Endodermal cell (in vitro differentiated cells): ENCODE data around the gene PARN. TPM values are rescaled to one million over a fixed set of nuclear protein-coding genes. Genes with fewer than 3 reads are reported as not detected.
"Not testable (repeated sequence)": the region's sequence is repeated elsewhere in the genome, so short reads cannot be mapped to it uniquely, and the experiment has no call there.

Experiments used
- DNase-seq: peaks from one replicate; pipeline ENCODE4 v3.0.0-alpha.2; 2017
- H3K27ac ChIP-seq: 2 replicates; pipeline ENCODE4 v1.5.1; 2013; ENCODE audit warnings: mild to moderate bottlenecking, low read depth, low read length, moderate library complexity
- H3K27me3 ChIP-seq: 2 replicates; pipeline ENCODE4 v1.6.1; 2013; ENCODE audit warnings: mild to moderate bottlenecking, low read length, moderate library complexity; ENCODE audit not compliant: insufficient read depth, control insufficient read depth, poor library complexity, severe bottlenecking
- H3K36me3 ChIP-seq: 2 replicates; pipeline ENCODE4 v1.7.0; 2013; ENCODE audit warnings: mild to moderate bottlenecking, low read length, moderate library complexity; ENCODE audit not compliant: control insufficient read depth, insufficient read depth
- H3K4me1 ChIP-seq: one replicate; pipeline ENCODE4 v1.7.0; 2013; ENCODE audit warnings: low read length; ENCODE audit not compliant: control insufficient read depth, insufficient read depth
- H3K4me3 ChIP-seq: 2 replicates; pipeline ENCODE4 v1.5.1; 2013; ENCODE audit warnings: mild to moderate bottlenecking, low read length, moderate library complexity
- H3K9ac ChIP-seq: 2 replicates; pipeline ENCODE4 v1.6.1; 2013; ENCODE audit warnings: mild to moderate bottlenecking, low read length, moderate library complexity; ENCODE audit not compliant: poor library complexity, severe bottlenecking; ENCODE audit errors: extremely low read depth
- H3K9me3 ChIP-seq: 2 replicates; pipeline ENCODE4 v1.6.1; 2013; ENCODE audit warnings: mild to moderate bottlenecking, low read length, moderate library complexity; ENCODE audit not compliant: control insufficient read depth
- H3K27ac Mint-ChIP-seq: 2 replicates; pipeline ENCODE4 v1.8.0; 2020; ENCODE audit warnings: mixed read lengths
- H3K27me3 Mint-ChIP-seq: 2 replicates; pipeline ENCODE4 v1.8.0; 2021; ENCODE audit warnings: mild to moderate bottlenecking, mixed read lengths; ENCODE audit not compliant: insufficient read depth
- H3K36me3 Mint-ChIP-seq: 2 replicates; pipeline ENCODE4 v1.8.0; 2020; ENCODE audit warnings: low read depth, mixed read lengths
- H3K4me1 Mint-ChIP-seq: 2 replicates; pipeline ENCODE4 v1.8.0; 2020; ENCODE audit warnings: mixed read lengths
- H3K4me3 Mint-ChIP-seq: 2 replicates; pipeline ENCODE4 v1.8.0; 2020; ENCODE audit warnings: mild to moderate bottlenecking, moderate library complexity, mixed read lengths
- H3K9me3 Mint-ChIP-seq: 2 replicates; pipeline ENCODE4 v1.8.0; 2020; ENCODE audit warnings: mild to moderate bottlenecking, mixed read lengths
- CTCF ChIP-seq: fragments of 200-600 bp; sonication (generic); conservative IDR thresholded peaks from 2 replicates; pipeline ENCODE4 v1.5.0; 2021; ENCODE audit warnings: antibody characterized with exemption, mild to moderate bottlenecking
- WGBS, 2 experiments: methylation state at CpG; one replicate each; pipeline versions ENCODE4 v1.1.5 to v1.1.7; 2013; ENCODE audit warnings: missing lambda C conversion rate in 2 of 2, mixed read lengths in 1 of 2; ENCODE audit not compliant: insufficient coverage in 1 of 2, insufficient read length in 1 of 2; 5-methylcytosine and 5-hydroxymethylcytosine counted together
- total RNA-seq, 2 donors: library from RNA; stranded (reverse); fragmentation: NEBNext Ultra II Directional in 1 of 2; extraction: Animal tissue kit (Norgen Biotek cat#: 25700) in 1 of 2; gene quantifications; 2 replicates in 1 of 2; 3 replicates in 1 of 2; pipeline ENCODE4 v1.2.1, GENCODE V29; 2021

PARN gene
- total RNA-seq, 2 donors from 2014 or later = 43.7 to 45.7 TPM

- Mint-ChIP-seq H3K4me1 (peaks cover 16% of the 10 kb centered on the region), H3K27ac (no peak overlapping the region), H3K4me3 (no peak overlapping the region), H3K27me3 (no peaks in the 10 kb centered on the region), H3K9me3 (peaks cover 16% of the 10 kb centered on the region), H3K36me3 (peaks cover 51% of the 10 kb centered on the region)
- peaks cover 24% of the 10 kb centered on the region for H3K9me3 ChIP-seq
- TF ChIP-seq CTCF = no peak
- no peak overlapping the region for H3K9ac ChIP-seq
- peaks cover 4% of the 10 kb centered on the region for H3K4me1 ChIP-seq
- H3K27me3 ChIP-seq = no peaks in the 10 kb centered on the region
- no peak overlapping the region for H3K4me3 ChIP-seq
- DNase-seq = no peak
- no peak overlapping the region for H3K27ac ChIP-seq
- whole genome bisulfite sequencing, 2 experiments = 85 to 89% methylated on average over 2 to 7 of the region's 7 CpGs
- peaks cover 37% of the 10 kb centered on the region for H3K36me3 ChIP-seq
Observed at GRCh38 chr16:14545346-14545884, 84.6 kb downstream of the PARN start.

DNA sequence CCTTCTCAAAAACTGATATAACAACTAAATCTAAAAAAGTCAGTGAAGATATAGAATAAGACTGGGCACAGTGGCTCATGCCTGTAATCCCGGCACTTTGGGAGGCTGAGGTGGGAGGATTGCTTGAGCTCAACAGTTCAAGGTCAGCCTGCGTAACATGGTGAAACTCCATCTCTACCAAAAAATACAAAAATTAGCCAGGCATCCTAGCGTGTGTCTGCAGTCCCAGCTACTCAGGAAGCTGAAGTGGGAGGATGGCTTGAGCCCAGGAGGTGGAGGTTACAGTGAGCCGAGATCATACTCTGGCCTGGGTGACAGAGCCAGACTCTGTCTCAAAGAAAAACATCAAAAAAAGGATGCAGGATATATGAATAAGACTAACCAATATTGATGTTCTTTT is 85.2 kb downstream of the PARN start:
- WGBS, 2 experiments = 91 to 100% methylated on average over 1 to 3 of the region's 4 CpGs
- H3K27me3 ChIP-seq, H3K4me3 ChIP-seq, H3K27ac ChIP-seq, DNase-seq, H3K4me3 Mint-ChIP-seq, H3K27ac Mint-ChIP-seq, H3K4me1 ChIP-seq, H3K9ac ChIP-seq, H3K27me3 Mint-ChIP-seq: not testable (repeated sequence)
- H3K4me1 Mint-ChIP-seq = peaks cover 10% of the 10 kb centered on the region
- peaks cover 24% of the 10 kb centered on the region for H3K9me3 ChIP-seq
- peaks cover 16% of the 10 kb centered on the region for H3K9me3 Mint-ChIP-seq
- H3K36me3 Mint-ChIP-seq = peaks cover 52% of the 10 kb centered on the region
- peaks cover 34% of the 10 kb centered on the region for H3K36me3 ChIP-seq

DNA sequence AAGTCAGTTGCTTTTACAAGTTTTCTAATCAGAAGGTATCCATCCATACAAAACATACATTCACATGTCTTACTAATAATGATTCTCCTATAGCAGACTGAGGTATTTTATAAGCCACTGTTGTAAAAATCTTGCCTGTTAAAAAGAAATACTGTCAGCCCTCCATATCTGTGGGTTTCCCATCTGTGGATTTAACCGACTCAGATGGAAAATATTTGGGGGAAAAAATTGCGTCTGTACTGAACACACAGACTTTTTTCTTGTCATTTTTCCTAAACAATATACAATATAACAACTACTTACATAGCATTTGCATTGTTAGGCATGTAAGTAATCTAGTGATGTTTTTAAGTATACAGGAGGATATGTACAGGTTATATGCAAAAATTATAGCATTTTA is 90.4 kb downstream of the PARN start:
- no peak for TF ChIP-seq CTCF
- Histone ChIP-seq H3K9me3 (peaks cover 24% of the 10 kb centered on the region), H3K36me3 (peaks cover 24% of the 10 kb centered on the region), H3K9ac (no peak overlapping the region), H3K27ac (no peak overlapping the region), H3K27me3 (no peaks in the 10 kb centered on the region), H3K4me3 (no peak overlapping the region), H3K4me1 (no peaks in the 10 kb centered on the region)
- H3K4me1 Mint-ChIP-seq = no peaks in the 10 kb centered on the region
- no peak for DNase-seq
- no peak overlapping the region for H3K4me3 Mint-ChIP-seq
- no peaks in the 10 kb centered on the region for H3K27me3 Mint-ChIP-seq
- H3K27ac Mint-ChIP-seq = no peak overlapping the region
- peaks cover 52% of the 10 kb centered on the region for H3K36me3 Mint-ChIP-seq
- H3K9me3 Mint-ChIP-seq = peaks cover 16% of the 10 kb centered on the region
- 100% methylated on average over 1 of the region's 2 CpGs for WGBS, 2 experiments

GRCh38 chr16:14539156-14539555 is 90.9 kb downstream of the PARN start:
- H3K36me3 ChIP-seq = peaks cover 25% of the 10 kb centered on the region
- no peaks in the 10 kb centered on the region for H3K27me3 ChIP-seq
- no peak for DNase-seq
- H3K4me3 ChIP-seq = no peak overlapping the region
- H3K9ac ChIP-seq = no peak overlapping the region
- Mint-ChIP-seq H3K36me3 (peaks cover 52% of the 10 kb centered on the region), H3K9me3 (peaks cover 17% of the 10 kb centered on the region), H3K4me1 (no peaks in the 10 kb centered on the region), H3K27ac (no peak overlapping the region), H3K27me3 (no peaks in the 10 kb centered on the region), H3K4me3 (no peak overlapping the region)
- no peaks in the 10 kb centered on the region for H3K4me1 ChIP-seq
- WGBS, 2 experiments = 88 to 91% methylated on average over 4 to 5 of the region's 5 CpGs
- H3K27ac ChIP-seq = no peak overlapping the region
- TF ChIP-seq CTCF = no peak
- H3K9me3 ChIP-seq = peaks cover 26% of the 10 kb centered on the region
